GM21423 (cell line): ENCODE data around the gene DPP8.
A peak's percentile ranks its signal among the peaks of the same experiment; 100 is the strongest.
"Not testable (repeated sequence)": the region's sequence is repeated elsewhere in the genome, so short reads cannot be mapped to it uniquely, and the experiment has no call there.

Experiments used
- ATAC-seq: cut with Tn5 transposase; IDR thresholded peaks from one replicate; pipeline ENCODE4 v1.9.1; 2021; ENCODE audit warnings: mild to moderate bottlenecking, moderate library complexity; ENCODE audit not compliant: unreplicated experiment

Gene DPP8

DNA sequence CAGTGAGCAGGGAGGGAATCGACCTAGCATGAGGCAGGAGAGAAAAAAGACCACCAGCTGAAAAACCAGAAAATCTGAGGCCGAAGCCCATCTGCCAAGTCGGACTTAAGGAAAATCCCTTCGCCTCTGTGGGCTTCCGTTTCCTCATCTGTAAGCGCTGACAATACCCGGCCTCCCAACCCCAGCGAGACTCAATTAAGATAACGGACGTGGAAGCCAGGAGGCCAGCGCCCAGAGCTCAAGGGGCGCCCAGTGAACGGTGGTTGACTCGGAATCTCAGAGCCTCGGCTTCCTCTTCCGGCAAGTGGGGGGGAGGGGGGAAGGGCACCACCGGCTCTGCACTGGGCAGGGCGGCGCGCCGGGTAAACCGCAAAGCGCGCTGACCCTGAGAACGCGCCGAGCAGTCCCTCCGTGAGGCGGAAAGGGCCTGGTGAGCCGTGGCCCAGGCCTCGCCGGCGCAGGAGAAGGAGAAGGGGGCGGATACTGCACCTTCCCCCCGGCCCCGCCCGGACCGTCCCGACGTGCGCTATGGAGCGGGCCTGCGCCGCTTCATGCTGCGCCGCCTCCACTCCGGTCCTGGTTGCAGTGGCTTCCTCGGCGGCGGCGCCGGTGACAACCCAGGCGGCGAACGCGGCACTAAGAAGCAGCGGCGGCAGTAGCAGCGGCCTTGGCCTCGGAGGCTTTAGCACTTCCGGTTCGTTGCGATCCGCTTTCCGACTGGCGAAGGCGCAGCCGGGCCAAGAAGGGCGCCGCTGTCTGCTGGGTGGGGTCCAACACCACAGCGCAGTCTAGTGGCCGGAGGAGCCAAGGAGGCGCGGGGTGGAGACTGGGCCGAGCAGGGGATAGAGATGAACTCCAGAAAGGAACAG is at the start of gene DPP8:
Gene DPP8, minus strand, starts transcription at position 693 of the 869 bp plus-strand sequence. CDS start 5,136 bp downstream, outside the sequence.
- ATAC-seq, result peak; percentile 88

DNA sequence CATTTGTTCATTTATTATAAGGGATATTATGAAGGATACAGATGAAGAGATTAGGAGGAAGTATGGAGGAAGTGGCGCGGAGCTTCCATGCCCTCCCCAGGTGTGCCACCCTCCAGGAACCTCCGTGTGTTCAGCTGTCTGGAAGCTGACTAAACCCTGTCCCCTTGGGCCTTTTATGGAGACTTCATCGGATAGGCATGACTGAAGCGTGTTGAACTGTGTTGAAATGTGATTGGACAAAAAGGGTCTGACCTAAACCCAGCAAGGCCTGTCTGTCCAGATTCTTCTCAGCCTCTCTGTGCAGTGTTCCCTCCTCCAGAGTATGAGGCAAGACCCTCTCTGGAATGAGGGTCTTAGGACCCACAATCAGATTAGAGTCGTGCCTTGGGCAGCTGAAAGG is 44.4 kb upstream of the DPP8 start:
- no peak for ATAC-seq

DNA sequence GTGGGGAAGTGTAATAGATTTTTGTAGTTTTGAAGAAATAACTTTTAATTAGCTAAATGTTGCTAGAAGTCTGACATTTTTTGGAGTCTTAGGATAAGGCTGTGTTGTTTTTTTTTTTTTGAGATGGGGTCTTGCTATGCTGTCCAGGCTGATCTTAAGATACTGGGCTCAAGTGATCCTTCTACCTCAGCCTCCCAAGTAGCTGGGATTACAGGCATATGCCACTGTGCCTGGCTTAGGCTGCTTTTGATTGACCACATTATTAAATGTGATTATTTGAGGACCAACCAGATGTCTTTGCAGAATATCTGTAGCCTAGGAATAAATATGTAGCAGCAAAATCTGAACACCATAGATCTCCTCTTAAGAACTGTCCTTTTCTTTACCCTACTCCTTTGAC is 42.5 kb upstream of the DPP8 start:
- no peak for ATAC-seq

DNA sequence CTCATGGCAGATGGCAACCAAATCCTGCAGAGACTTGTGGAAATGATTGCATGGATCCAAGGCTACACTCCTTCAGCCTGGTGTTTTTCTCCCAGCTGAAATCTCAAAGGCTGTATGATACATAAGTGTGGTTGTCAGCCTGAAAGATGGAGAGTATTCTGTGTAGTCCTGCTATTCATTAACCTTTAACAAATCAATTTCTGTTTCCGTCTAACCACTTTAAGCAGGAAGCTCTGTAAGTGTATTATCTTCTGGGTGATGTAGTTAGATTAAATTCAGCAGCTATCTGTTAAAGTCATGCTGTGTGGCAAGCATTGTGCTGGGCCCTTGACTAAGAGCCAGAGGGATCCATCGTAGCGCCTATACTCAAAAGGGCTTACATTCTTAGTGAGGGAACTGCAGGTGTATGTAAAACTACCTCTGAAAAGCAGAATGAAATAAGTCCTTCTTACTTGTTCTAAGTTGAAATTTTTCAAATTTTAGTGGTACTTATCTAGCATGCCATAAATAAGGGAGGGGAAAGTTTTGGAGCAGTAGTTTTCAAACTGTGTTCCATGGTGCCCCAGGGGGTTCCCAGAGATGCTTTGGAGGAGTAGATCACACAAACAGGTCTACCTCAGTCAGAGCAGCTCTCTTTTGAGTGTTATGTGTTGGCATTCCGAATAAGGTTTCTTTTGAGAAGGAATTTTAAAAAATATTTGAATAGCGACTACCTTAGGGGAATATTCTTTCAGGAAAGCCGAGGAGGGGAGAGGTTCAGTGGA is 41.7 kb upstream of the DPP8 start:
- ATAC-seq, result no peak

GRCh38 chr15:65558336-65558735 is 40.8 kb upstream of the DPP8 start:
- no peak for ATAC-seq

- ATAC-seq, result no peak
Observed at GRCh38 chr15:65556622-65557021, 39.1 kb upstream of the DPP8 start.

DNA sequence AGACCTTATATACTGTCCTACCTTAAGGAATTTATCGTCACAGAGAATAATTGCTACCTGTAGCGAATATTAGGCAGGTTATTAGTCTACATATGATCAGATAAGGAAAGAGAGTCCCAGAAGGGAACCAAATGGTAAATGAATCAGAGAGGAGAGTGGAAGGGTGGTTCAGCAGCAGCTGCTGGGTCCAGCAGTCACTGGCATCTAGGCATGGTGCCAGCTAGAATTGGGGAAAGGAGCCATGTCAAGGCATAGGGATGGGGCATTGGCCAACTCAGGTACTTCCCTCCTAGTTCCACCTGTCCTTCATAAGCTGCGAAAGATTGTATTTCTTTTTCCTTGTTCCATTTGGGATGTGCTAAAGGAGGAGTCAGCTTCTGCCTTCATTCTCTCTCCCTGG is 36.2 kb upstream of the DPP8 start:
- ATAC-seq, result no peak

DNA sequence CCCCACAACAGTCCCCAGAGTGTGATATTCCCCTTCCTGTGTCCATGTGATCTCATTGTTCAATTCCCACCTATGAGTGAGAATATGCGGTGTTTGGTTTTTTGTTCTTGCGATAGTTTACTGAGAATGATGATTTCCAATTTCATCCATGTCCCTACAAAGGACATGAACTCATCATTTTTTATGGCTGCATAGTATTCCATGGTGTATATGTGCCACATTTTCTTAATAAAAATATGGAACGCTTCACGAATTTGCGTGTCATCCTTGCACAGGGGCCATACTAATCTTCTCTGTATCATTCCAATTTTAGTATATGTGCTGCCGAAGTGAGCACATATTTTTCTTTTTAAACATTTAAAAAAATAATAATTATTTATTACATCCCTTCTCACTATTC is 35.4 kb upstream of the DPP8 start:
- not testable (repeated sequence) for ATAC-seq

- ATAC-seq, result no peak
Observed at GRCh38 chr15:65551183-65551582, 33.7 kb upstream of the DPP8 start.

GRCh38 chr15:65550681-65551098 is 33.2 kb upstream of the DPP8 start:
- no peak for ATAC-seq

DNA sequence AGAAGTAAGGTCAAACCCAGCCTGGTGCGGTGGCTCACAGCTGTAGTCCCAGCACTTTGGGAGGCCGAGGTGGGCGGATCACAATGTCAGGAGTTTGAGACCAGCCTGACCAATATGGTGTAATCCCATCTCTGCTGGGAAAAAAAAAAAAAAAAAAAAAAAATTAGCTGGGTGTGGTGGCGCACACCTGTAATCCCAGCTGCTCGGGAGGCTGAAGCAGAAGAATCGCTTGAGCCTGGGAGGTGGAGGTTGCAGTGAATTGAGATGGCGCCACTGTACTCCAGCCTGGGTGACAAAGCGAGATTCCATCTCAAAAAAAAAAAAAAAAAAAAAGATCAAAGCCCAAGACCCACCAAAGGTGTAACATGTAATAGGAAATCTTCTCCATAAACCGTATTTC is 31.8 kb upstream of the DPP8 start:
- not testable (repeated sequence) for ATAC-seq

DNA sequence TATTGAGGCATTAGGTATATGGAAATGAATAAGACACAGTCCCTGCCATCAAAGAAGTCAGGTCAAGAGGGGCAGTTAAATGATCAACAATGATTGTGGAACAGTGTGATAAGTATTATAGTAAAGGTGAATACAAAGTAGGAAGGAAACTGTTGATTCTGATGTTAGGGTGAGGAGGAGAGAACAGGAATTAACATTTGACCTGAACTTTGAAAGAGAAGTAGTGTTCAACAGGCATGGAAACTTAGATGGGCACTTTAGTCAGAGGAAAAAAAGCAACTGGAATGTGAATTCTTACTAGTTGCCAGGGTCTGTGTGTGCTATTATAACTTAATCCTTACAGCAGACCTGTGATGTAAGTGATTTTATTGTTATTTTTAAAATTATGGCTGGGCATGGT is 30.4 kb upstream of the DPP8 start:
- ATAC-seq, result no peak

- ATAC-seq, result no peak
Observed at GRCh38 chr15:65541231-65541820, 23.8 kb upstream of the DPP8 start.

GRCh38 chr15:65540314-65540713 is 22.8 kb upstream of the DPP8 start:
- no peak for ATAC-seq

GRCh38 chr15:65535192-65535591 is 17.7 kb upstream of the DPP8 start:
- no peak for ATAC-seq

- ATAC-seq, result no peak
Observed at GRCh38 chr15:65533057-65533756, 15.7 kb upstream of the DPP8 start.

DNA sequence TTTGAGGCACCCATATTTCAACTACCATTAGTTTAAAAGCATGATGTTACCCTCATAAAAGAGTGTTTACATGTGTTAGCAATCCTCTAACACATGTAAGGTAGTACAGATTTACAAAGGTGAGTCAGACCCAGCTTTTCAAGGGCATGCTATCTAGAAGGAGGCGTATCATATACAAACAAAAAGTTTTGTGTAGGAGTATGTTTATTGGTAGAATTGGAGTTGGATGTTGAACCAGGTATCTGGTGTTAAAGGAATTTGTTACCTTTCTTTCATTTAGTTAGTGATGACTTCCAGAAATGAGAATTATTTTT is 15.2 kb upstream of the DPP8 start:
- ATAC-seq, result no peak

DNA sequence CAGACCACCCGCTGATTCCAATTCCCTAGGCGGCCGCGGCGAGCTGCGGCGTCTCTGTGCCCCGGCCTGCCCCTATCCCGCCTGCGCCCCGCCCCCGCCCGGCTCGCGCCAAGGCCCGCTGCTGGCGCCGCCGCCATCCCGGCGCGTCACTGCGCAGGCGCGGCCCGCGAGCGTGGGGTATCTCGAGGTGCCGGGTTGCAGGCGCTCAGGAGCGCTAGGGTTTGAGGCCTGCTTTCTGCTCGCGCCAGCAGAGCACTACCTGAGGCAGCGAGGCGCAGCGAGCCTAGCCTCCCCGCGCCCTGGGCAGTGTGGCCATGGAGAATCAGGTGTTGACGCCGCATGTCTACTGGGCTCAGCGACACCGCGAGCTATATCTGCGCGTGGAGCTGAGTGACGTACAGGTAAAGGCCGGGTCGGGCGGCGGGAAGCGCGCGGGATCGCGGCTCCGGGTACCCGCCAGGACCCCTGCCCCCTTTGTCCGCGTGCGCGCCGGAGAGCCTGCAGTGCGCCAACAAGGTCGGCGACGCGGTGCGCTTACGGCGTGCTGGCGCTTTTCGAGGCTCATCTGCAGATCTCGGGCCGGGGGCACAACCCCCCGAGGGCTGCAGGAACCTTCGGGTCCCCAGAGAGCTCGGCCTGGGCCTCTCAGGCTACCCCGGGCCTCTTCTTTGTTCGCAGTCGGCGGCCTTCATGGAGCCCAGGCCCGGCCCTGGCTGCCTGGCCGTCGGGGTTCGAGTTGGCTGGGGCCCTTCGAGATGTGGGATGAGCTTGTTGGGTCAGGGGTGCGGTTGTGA is 13.0 kb upstream of the DPP8 start, which contains the start of gene HACD3:
Gene HACD3, plus strand, starts transcription at position 146 of the 794 bp plus-strand sequence. Its CDS starts 169 bp downstream, at position 315.
- peak; percentile 63 for ATAC-seq

- ATAC-seq, result peak; percentile 10
Observed at GRCh38 chr15:65529762-65530317, 12.4 kb upstream of the DPP8 start.

GRCh38 chr15:65528461-65529060 is 11.1 kb upstream of the DPP8 start:
- no peak for ATAC-seq
